GM19240 (cell line): Measurements from ENCODE around the gene CD2.

Experiments used
- DNase-seq: peaks from one replicate; pipeline ENCODE4 v3.0.0; 2011; ENCODE audit warnings: low spot score; ENCODE audit not compliant: insufficient read length

The CD2 gene

DNA sequence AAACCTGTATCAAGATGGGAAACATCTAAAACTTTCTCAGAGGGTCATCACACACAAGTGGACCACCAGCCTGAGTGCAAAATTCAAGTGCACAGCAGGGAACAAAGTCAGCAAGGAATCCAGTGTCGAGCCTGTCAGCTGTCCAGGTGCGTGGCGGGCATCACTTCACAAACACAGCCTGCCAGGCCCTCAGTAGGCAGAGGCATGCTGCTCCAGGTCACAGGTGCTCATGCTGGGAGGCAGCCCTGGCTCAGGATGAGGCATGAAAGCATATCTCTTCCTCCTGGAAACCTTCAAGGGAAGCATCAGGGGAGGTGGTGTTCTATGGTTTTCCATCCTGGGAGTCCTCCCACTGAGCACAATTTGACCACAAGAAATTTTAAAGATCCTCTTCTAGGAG, 6.3 kb downstream of the CD2 start:
- no peak for DNase-seq

DNA sequence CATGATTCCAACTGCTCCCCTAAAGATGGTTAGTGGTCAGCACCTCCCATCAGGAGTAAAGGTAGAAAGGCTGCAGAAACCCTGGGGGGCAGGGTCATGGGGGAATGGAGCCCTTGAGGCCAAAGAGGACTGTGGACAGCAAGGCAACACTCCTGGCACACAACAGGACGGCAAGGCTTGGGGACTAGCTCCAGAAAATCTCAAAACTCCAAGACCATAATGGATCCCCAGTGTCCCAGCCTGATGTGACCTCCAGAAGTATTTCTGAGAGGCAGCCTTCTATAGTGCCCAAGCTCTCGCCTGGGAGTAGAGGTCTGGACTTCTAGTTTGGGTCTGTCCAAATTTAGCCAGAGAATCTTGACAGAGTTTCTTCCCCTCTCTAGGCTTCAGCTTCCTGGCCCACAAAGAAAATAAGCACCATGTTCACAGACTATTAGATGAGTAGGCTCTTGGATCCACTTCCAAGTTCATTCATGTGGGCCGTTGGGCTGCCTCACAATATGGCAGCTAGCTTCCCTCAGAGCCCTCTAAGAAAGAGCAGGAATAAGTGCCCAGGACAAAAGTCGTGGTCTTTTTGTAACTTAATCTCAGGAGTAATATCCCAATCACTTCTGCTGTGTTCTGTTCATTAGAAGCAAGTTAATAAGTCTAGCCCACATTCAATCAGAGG, 6.9 kb downstream of the CD2 start:
- DNase-seq, result no peak

- no peak for DNase-seq
Observed at GRCh38 chr1:116762281-116762680, 8.1 kb downstream of the CD2 start.

DNA sequence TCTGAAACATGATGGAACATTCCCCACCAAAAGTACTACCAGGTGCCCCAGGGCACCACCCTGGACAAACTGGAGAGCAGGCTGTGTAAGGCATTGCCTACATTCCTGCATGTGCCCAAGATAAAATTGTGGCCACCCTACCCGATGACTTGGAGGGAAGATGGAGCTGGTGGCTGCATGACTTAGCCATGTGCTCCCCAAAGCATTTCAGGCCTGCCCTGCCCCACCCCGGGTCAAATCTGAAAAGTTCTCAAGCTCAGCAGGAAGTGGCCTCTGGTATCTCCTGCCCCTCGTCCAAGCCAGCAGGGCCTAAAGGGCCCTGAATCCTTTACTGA, 8.5 kb downstream of the CD2 start:
- no peak for DNase-seq

- DNase-seq, result no peak
Observed at GRCh38 chr1:116763116-116763786, 9.0 kb downstream of the CD2 start.

GRCh38 chr1:116763787-116764465, 9.7 kb downstream of the CD2 start:
- DNase-seq, result no peak

GRCh38 chr1:116764466-116764898, 10.3 kb downstream of the CD2 start:
- no peak for DNase-seq

GRCh38 chr1:116764906-116765862, 11.0 kb downstream of the CD2 start:
- DNase-seq, result no peak

GRCh38 chr1:116765962-116766361, 11.7 kb downstream of the CD2 start:
- no peak for DNase-seq

GRCh38 chr1:116766616-116767469, 12.6 kb downstream of the CD2 start:
- no peak for DNase-seq

DNA sequence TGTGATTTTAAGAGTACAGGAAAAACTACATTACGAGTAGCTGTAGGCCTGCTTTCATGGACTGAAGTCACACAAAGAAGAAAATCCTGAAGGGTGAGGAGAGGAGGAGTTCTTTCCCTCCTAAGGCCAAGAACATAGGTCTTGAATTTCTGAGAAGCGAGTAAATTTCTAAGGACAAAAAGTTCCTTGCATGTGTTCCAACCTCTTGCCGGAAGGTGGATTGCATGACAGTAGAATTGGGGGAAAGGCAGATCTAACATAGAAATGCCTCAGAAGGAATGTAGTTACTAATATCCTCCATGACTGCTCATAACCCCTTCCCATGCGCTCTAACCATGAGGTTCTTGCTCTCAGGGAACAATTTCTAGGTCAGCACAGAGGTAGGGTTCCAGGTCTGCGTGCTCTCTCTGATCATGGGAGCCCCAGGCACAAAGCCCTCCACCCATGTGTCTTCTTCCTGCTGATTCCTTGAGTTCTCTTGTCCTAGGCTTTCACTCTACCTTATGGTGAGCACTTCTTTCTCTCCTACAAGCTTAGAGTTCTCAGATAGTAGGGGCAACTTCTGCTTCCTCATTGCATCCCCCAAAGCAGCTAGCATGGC, 13.7 kb downstream of the CD2 start:
- DNase-seq, result no peak

GRCh38 chr1:116768416-116769103, 14.3 kb downstream of the CD2 start:
- no peak for DNase-seq

GRCh38 chr1:116769104-116769452, 14.8 kb downstream of the CD2 start:
- DNase-seq, result no peak

- DNase-seq, result peak; percentile 35
Observed at GRCh38 chr1:116769561-116769977, 15.3 kb downstream of the CD2 start.

GRCh38 chr1:116769994-116770393, 15.8 kb downstream of the CD2 start:
- no peak for DNase-seq

- no peak for DNase-seq
Observed at GRCh38 chr1:116770625-116771024, 16.4 kb downstream of the CD2 start.

DNA sequence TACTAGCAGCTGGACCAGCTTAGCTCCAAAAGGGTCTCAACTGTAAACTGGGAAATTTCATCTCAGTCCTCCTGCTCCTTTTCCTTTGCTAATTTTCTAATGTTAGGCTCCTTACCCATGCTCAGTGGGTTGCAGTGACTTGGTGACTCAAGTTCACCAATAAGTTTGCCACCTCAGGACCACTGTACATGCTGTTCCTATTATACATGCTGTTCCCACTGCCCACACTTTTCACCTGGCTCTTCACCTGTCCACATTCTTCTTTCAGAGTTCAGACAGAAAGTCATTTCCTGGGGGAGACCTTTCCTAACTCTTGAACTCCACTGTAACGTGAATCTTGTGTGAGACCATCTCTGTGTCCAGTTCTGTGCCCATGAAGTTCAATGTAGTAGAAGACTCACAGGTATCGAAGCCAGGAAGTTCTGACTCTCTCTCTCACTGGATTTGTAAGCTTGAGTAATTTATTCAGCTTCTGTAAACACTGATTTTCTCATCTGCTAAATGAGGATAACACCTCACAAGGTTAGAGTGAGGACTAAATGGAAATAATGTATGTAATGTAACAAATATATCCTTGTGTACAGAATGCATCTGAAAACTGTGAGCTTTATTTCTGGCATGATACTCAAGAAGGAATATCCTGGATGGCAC, 17.9 kb downstream of the CD2 start:
- DNase-seq, result no peak

DNA sequence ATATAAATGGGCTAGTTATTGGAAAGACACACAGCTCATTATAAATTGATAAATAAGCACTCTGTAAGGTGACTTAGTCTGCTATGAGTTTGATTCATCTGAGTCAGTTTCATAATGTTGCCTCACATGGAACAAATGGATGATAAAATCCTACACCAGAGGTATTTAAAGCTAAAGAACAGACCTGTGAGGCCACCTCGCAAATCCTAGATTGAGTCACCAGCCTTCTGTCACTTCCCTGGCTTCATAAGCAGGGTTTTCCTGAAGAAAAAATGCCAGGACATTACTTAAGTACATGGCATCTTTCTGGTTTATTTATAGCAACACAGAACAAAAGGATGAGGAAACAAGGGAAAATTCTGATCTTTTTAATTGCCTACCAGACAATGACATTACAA, 18.4 kb downstream of the CD2 start:
- DNase-seq, result no peak

GRCh38 chr1:116775116-116775752, 21.0 kb downstream of the CD2 start:
- no peak for DNase-seq
